HCT116 (cell line): ENCODE results near the gene REG1B. TPM values are rescaled to one million over a fixed set of nuclear protein-coding genes. Genes with fewer than 3 reads are reported as not detected.

Source experiments
- ATAC-seq: fragments of 200-7000 bp; cut with Tn5 transposase; 2 replicates; pipeline ENCODE4 v1.9.1; 2020; ENCODE audit warnings: mild to moderate bottlenecking, moderate library complexity
- BruUV-seq: library from RNA; stranded (reverse); fragments of 400-500 nt; replicated peaks from 2 replicates; lab custom pipeline; 2021; lab: Mats Ljungman, UMichigan
- CTCF ChIA-PET: fragments of 300-600 bp; sonication (Branson Sonifier 250); formaldehyde crosslinking; loops from one replicate; lab custom pipeline; 2021; ENCODE audit warnings: antibody characterized with exemption; lab: Charles Lee
- POLR2A ChIA-PET: fragments of 300-600, 350-600 bp; sonication (Branson Sonifier 250); formaldehyde crosslinking; loops from one replicate; lab custom pipeline; 2021; ENCODE audit warnings: antibody characterized with exemption; lab: Charles Lee
- RAD21 ChIA-PET, 2 experiments: fragments of 300-600 bp; sonication (Branson Sonifier 250); formaldehyde crosslinking; loops; one replicate each; lab custom pipeline; 2023; ENCODE audit warnings: low total read pairs in 2 of 2; ENCODE audit not compliant: uncharacterized antibody in 2 of 2, unreplicated experiment in 2 of 2, low non-redundant PET in 1 of 2; lab: Charles Lee
- DNase-seq: peaks from one replicate; pipeline ENCODE4 v3.0.0-alpha.2; 2010; ENCODE audit warnings: low read depth, low spot score
- H2AFZ ChIP-seq: fragments of 200-600 bp; shearing (Covaris generic), sonication (generic); 2 replicates; pipeline ENCODE4 v1.6.1; 2017; ENCODE audit warnings: low read depth, mixed run types, mixed read lengths, antibody characterized with exemption, low read length; ENCODE audit not compliant: poor library complexity, severe bottlenecking
- H3K27ac ChIP-seq: 2 replicates; pipeline ENCODE4 v1.5.1; 2012; ENCODE audit warnings: low read depth, low read length
- H3K27me3 ChIP-seq: fragments of 200-600 bp; sonication (generic); 2 replicates; pipeline ENCODE4 v1.6.1; 2016; ENCODE audit warnings: mixed run types, low read length, mixed read lengths; ENCODE audit not compliant: insufficient read depth
- H3K36me3 ChIP-seq, 2 experiments: fragments of 200-500 bp in 1 of 2; fragments of 200-600 bp in 1 of 2; sonication (Bioruptor generic) in 1 of 2; sonication (generic) in 1 of 2; 2 replicates each; pipeline versions ENCODE4 v1.5.1 to v1.6.1; 2014 to 2016; ENCODE audit warnings: low read length in 2 of 2, inconsistent platforms in 1 of 2, mixed read lengths in 1 of 2, mixed run types in 1 of 2; ENCODE audit not compliant: insufficient read depth in 2 of 2, control insufficient read depth in 1 of 2
- H3K4me1 ChIP-seq, 2 experiments: fragments of 200-600 bp in 1 of 2; sonication (generic) in 1 of 2; 2 replicates each; pipeline versions ENCODE4 v1.5.1 to v1.6.1; 2012 to 2017; ENCODE audit warnings: low read length in 2 of 2, inconsistent platforms in 1 of 2, mild to moderate bottlenecking in 1 of 2, mixed read lengths in 1 of 2, mixed run types in 1 of 2, moderate library complexity in 1 of 2; ENCODE audit not compliant: insufficient read depth in 2 of 2, control insufficient read depth in 1 of 2
- H3K4me2 ChIP-seq: fragments of 200-600 bp; sonication (generic); 2 replicates; pipeline ENCODE4 v1.6.1; 2017; ENCODE audit warnings: mixed run types, low read length, mixed read lengths
- H3K4me3 ChIP-seq, 2 experiments: fragments of 200-600 bp in 1 of 2; sonication (generic) in 1 of 2; replicated peaks in 1 of 2; 2 replicates each; pipeline ENCODE4 v1.5.1; 2011 to 2016; ENCODE audit warnings: low read length in 2 of 2, control low read depth in 1 of 2, low read depth in 1 of 2, mild to moderate bottlenecking in 1 of 2, mixed read lengths in 1 of 2, mixed run types in 1 of 2
- H3K79me2 ChIP-seq: fragments of 200-600 bp; sonication (generic); 2 replicates; pipeline ENCODE4 v1.6.1; 2017; ENCODE audit warnings: mild to moderate bottlenecking, mixed run types, low read length, moderate library complexity, mixed read lengths; ENCODE audit not compliant: insufficient read depth
- H3K9ac ChIP-seq: fragments of 200-600 bp; sonication (generic); 2 replicates; pipeline ENCODE4 v1.6.1; 2016; ENCODE audit warnings: low read length, mixed read lengths
- H3K9me2 ChIP-seq: fragments of 200-600 bp; sonication (generic), shearing (Covaris generic); 2 replicates; pipeline ENCODE4 v1.6.1; 2017; ENCODE audit warnings: mixed run types, mild to moderate bottlenecking, moderate library complexity; ENCODE audit not compliant: insufficient read depth
- H3K9me3 ChIP-seq, 2 experiments: fragments of 200-500 bp in 1 of 2; fragments of 200-600 bp in 1 of 2; sonication (Bioruptor generic) in 1 of 2; sonication (generic) in 1 of 2; 2 replicates each; pipeline ENCODE4 v1.6.1; 2014 to 2017; ENCODE audit warnings: low read length in 2 of 2, mixed read lengths in 2 of 2, inconsistent platforms in 1 of 2, low read depth in 1 of 2, mild to moderate bottlenecking in 1 of 2, mixed run types in 1 of 2, moderate library complexity in 1 of 2; ENCODE audit not compliant: control insufficient read depth in 1 of 2, insufficient read depth in 1 of 2
- H4K20me1 ChIP-seq: fragments of 200-600 bp; sonication (generic), shearing (Covaris generic); 2 replicates; pipeline ENCODE4 v1.6.1; 2017; ENCODE audit warnings: mixed run types, mild to moderate bottlenecking, moderate library complexity; ENCODE audit not compliant: insufficient read depth
- EGR1 ChIP-seq: IDR thresholded peaks from 2 replicates; pipeline ENCODE4 v1.6.1; 2012; ENCODE audit warnings: low read depth
- EZH2phosphoT487 ChIP-seq: fragments of 200-600 bp; IDR thresholded peaks from 2 replicates; pipeline ENCODE4 v1.6.1; 2018; ENCODE audit warnings: antibody characterized with exemption, borderline replicate concordance
- FOSL1 ChIP-seq: IDR thresholded peaks from 2 replicates; pipeline ENCODE4 v1.6.1; 2012; ENCODE audit warnings: low read depth
- JUND ChIP-seq: IDR thresholded peaks from 2 replicates; pipeline ENCODE4 v1.6.1; 2012
- POLR2A ChIP-seq: IDR thresholded peaks from 2 replicates; pipeline ENCODE4 v1.7.0; 2011; ENCODE audit warnings: borderline replicate concordance; ENCODE audit not compliant: insufficient read depth, insufficient read length; ENCODE audit errors: extremely low read depth
- POLR2AphosphoS5 ChIP-seq: IDR thresholded peaks from 2 replicates; pipeline ENCODE4 v1.6.1; 2011; ENCODE audit warnings: mild to moderate bottlenecking, low read depth, low read length, moderate library complexity
- REST ChIP-seq: IDR thresholded peaks from 2 replicates; pipeline ENCODE4 v1.6.1; 2012; ENCODE audit warnings: low read depth
- SIN3A ChIP-seq: IDR thresholded peaks from 2 replicates; pipeline ENCODE4 v1.6.1; 2012; ENCODE audit warnings: low read depth
- TCF7L2 ChIP-seq: IDR thresholded peaks from 2 replicates; pipeline ENCODE4 v1.7.0; 2011; ENCODE audit warnings: borderline replicate concordance, inconsistent platforms; ENCODE audit not compliant: insufficient read depth, insufficient read length; ENCODE audit errors: extremely low read depth
- YY1 ChIP-seq: IDR thresholded peaks from 2 replicates; pipeline ENCODE4 v1.6.1; 2011; ENCODE audit warnings: low read length, low read depth, moderate library complexity, mild to moderate bottlenecking; ENCODE audit not compliant: insufficient replicate concordance; ENCODE audit errors: extremely low read depth
- ZFX ChIP-seq: fragments of 450-650 bp; IDR thresholded peaks from 2 replicates; pipeline ENCODE4 v1.6.1; 2017
- intact Hi-C: fragments of 100-400 bp; cut with micrococcal nuclease; formaldehyde crosslinking; loops from 2 replicates; pipeline ENCODE4 v1.10.0; 2022
- total RNA-seq: library from RNA; stranded (reverse); gene quantifications from one replicate; pipeline ENCODE4 v1.2.1, GENCODE V29; 2021; ENCODE audit not compliant: unreplicated experiment
- TF ChIP-seq, protein P1 (sequence below), 3 experiments: fragments of 200-600 bp in 1 of 3; sonication (generic) in 1 of 3; IDR thresholded peaks in 2 of 3; conservative IDR thresholded peaks in 1 of 3; 2 replicates each; pipeline ENCODE4 v1.5.1; 2012 to 2017; ENCODE audit warnings: low read depth in 2 of 3, low read length in 2 of 3, antibody characterized with exemption in 1 of 3, borderline replicate concordance in 1 of 3, control low read depth in 1 of 3, mild to moderate bottlenecking in 1 of 3, mixed read lengths in 1 of 3, mixed run types in 1 of 3, moderate library complexity in 1 of 3; ENCODE audit not compliant: insufficient read depth in 1 of 3

REG1B gene
- total RNA-seq, 1 experiment from 2014 or later: 4.2 TPM

GRCh38 chr2:79099140-79099686 lies 11.4 kb upstream of the REG1B start:
- TF ChIP-seq JUND (no peak), POLR2AphosphoS5 (no peak), TCF7L2 (no peak), REST (no peak), EZH2phosphoT487 (no peak)
- TF ChIP-seq, all 23 proteins: peak for 0
- H2AFZ ChIP-seq: no peak overlapping the region
- H3K4me3 ChIP-seq: no peak overlapping the region
- H3K4me1 ChIP-seq: no peaks in the 10 kb centered on the region
- DNase-seq (no peak), ATAC-seq (no peak)
- no peak overlapping the region for H3K27ac ChIP-seq
- H3K27me3 ChIP-seq: no peaks in the 10 kb centered on the region
- H3K36me3 ChIP-seq: no peaks in the 10 kb centered on the region
- POLR2A ChIA-PET: no interaction called here
- CTCF ChIA-PET: no interaction called here
- no TSS peak for BruUV-seq
- H3K79me2 ChIP-seq: no peaks in the 10 kb centered on the region
- H4K20me1 ChIP-seq: no peaks in the 10 kb centered on the region
- no peak overlapping the region for H3K4me2 ChIP-seq
- RAD21 ChIA-PET: no interaction called here
- H3K9ac ChIP-seq: no peak overlapping the region
- intact Hi-C loops: no loop called here
- no peaks in the 10 kb centered on the region for H3K9me2 ChIP-seq
- H3K9me3 ChIP-seq: peaks cover 3 to 5% of the 10 kb centered on the region in 2 experiments; a peak in 2 of 4 replicates

DNA sequence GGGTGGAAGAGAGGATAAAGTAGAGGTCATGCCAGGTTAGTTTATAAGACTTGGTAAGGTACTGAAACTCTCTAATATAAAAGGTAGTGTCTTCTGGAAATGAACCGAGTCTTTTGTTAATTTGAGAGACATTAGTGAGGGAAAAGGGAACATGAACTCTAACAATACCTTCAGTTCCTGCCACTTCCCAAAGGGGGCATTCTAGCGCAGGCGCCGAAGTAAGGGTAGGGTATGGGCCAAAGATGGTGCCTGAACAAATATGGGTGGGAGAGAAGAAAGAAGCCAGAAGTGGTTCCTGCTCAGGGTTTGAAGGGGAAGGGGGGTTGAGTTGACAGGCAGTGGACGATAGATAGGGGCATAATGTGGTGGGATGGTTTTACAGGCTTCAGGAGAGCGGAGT lies 10.1 kb upstream of the REG1B start:
- ChIA-PET RAD21 (no interaction called here), POLR2A (no interaction called here), CTCF (no interaction called here)
- no peak for ATAC-seq
- Histone ChIP-seq H3K9me2 (no peaks in the 10 kb centered on the region), H3K36me3 (no peaks in the 10 kb centered on the region), H3K9ac (no peak overlapping the region), H3K79me2 (no peaks in the 10 kb centered on the region), H2AFZ (no peak overlapping the region), H4K20me1 (no peaks in the 10 kb centered on the region), H3K27me3 (no peaks in the 10 kb centered on the region), H3K4me2 (no peak overlapping the region), H3K4me3 (no peak overlapping the region), H3K4me1 (no peaks in the 10 kb centered on the region), H3K27ac (no peak overlapping the region), H3K9me3 (peaks cover 5 to 9% of the 10 kb centered on the region in 2 experiments; a peak in 2 of 4 replicates)
- no TSS peak for BruUV-seq
- TF ChIP-seq, protein P1, sequence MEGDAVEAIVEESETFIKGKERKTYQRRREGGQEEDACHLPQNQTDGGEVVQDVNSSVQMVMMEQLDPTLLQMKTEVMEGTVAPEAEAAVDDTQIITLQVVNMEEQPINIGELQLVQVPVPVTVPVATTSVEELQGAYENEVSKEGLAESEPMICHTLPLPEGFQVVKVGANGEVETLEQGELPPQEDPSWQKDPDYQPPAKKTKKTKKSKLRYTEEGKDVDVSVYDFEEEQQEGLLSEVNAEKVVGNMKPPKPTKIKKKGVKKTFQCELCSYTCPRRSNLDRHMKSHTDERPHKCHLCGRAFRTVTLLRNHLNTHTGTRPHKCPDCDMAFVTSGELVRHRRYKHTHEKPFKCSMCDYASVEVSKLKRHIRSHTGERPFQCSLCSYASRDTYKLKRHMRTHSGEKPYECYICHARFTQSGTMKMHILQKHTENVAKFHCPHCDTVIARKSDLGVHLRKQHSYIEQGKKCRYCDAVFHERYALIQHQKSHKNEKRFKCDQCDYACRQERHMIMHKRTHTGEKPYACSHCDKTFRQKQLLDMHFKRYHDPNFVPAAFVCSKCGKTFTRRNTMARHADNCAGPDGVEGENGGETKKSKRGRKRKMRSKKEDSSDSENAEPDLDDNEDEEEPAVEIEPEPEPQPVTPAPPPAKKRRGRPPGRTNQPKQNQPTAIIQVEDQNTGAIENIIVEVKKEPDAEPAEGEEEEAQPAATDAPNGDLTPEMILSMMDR (IDR thresholded peaks at IDR 0.05 in 2 of 3, conservative IDR thresholded peaks at IDR 0.05 in 1 of 3; ENCODE audit: borderline replicate concordance in 1 of 3, insufficient read depth in 1 of 3, low read depth in 2 of 3, low read length in 2 of 3): no peak
- TF ChIP-seq YY1 (no peak), EGR1 (no peak), ZFX (no peak), SIN3A (no peak), FOSL1 (no peak), POLR2A (no peak)
- intact Hi-C loops: no loop called here
- no peak for DNase-seq
